Testis (tissue), 2 donors: ENCODE data around the gene SLC4A8.

Experiments
- POLR2A ChIP-seq: fragments of 450-650 bp; IDR thresholded peaks from one replicate; pipeline ENCODE4 v1.6.1; 2017; ENCODE audit warnings: antibody characterized with exemption, mild to moderate bottlenecking, moderate library complexity
- TF ChIP-seq, protein P1 (sequence below), 3 experiments: fragments of 450-650 bp in 2 of 3; fragments of 200-600 bp in 1 of 3; sonication (generic) in 1 of 3; IDR thresholded peaks; one replicate each; pipeline ENCODE4 v1.5.1; 2016 to 2019; ENCODE audit warnings: antibody characterized with exemption in 3 of 3, mild to moderate bottlenecking in 2 of 3, moderate library complexity in 1 of 3

- TF ChIP-seq, protein P1, sequence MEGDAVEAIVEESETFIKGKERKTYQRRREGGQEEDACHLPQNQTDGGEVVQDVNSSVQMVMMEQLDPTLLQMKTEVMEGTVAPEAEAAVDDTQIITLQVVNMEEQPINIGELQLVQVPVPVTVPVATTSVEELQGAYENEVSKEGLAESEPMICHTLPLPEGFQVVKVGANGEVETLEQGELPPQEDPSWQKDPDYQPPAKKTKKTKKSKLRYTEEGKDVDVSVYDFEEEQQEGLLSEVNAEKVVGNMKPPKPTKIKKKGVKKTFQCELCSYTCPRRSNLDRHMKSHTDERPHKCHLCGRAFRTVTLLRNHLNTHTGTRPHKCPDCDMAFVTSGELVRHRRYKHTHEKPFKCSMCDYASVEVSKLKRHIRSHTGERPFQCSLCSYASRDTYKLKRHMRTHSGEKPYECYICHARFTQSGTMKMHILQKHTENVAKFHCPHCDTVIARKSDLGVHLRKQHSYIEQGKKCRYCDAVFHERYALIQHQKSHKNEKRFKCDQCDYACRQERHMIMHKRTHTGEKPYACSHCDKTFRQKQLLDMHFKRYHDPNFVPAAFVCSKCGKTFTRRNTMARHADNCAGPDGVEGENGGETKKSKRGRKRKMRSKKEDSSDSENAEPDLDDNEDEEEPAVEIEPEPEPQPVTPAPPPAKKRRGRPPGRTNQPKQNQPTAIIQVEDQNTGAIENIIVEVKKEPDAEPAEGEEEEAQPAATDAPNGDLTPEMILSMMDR (IDR thresholded peaks at IDR 0.05), result no peak
- no peak for TF ChIP-seq POLR2A
Observed at GRCh38 chr12:51403681-51404136, 20.9 kb upstream of the SLC4A8 start.
